HEK293T (cell line): ENCODE data around the gene TRHDE.

Experiments
- ARNT ChIP-seq: fragments of 450-650 bp; IDR thresholded peaks from 2 replicates; pipeline ENCODE4 v1.6.1; 2017; ENCODE audit warnings: mild to moderate bottlenecking
- ELF4 ChIP-seq: fragments of 450-650 bp; IDR thresholded peaks from 2 replicates; pipeline ENCODE4 v1.6.1; 2017; ENCODE audit warnings: antibody characterized with exemption
- FOXM1 ChIP-seq: fragments of 450-650 bp; IDR thresholded peaks from 2 replicates; pipeline ENCODE4 v1.6.1; 2017; ENCODE audit warnings: mild to moderate bottlenecking, borderline replicate concordance
- NFRKB ChIP-seq: fragments of 450-650 bp; IDR thresholded peaks from 2 replicates; pipeline ENCODE4 v1.6.1; 2016; ENCODE audit warnings: mild to moderate bottlenecking, moderate library complexity
- SP1 ChIP-seq: fragments of 450-650 bp; IDR thresholded peaks from 2 replicates; pipeline ENCODE4 v1.6.1; 2017

GRCh38 chr12:72535212-72535990 is 263.2 kb downstream of the TRHDE start:
- TF ChIP-seq ELF4 (no peak), FOXM1 (no peak), NFRKB (no peak), ARNT (no peak), SP1 (no peak)
